Measurements from ENCODE around the gene EXOC2. TPM values are rescaled to one million over a fixed set of nuclear protein-coding genes. Genes with fewer than 3 reads are reported as not detected.
"Not testable (repeated sequence)": the region's sequence is repeated elsewhere in the genome, so short reads cannot be mapped to it uniquely, and the experiment has no call there.

EXOC2 gene
- total and polyA plus RNA-seq, 12 donors: 4.9 to 23.7 (median 17.1) TPM

GRCh38 chr6:700490-700889 is 7.6 kb upstream of the EXOC2 start:
- WGBS, 4 donors: 82 to 92% (median 90%) methylated on average over 3 of the region's 3 CpGs
- intact Hi-C loops (cut with DNase I): no loop called here
- H3K4me1 ChIP-seq (replicated peaks in 1 of 2): no peaks in the 10 kb centered on the region

GRCh38 chr6:699319-699718 is 6.4 kb upstream of the EXOC2 start:
- Histone ChIP-seq H3K27me3 (peaks cover 4% of the 10 kb centered on the region), H3K36me3 (replicated peaks in 1 of 2) (no peaks in the 10 kb centered on the region), H3K27ac (no peak overlapping the region), H3K4me1 (replicated peaks in 1 of 2) (no peaks in the 10 kb centered on the region), H3K9me3 (replicated peaks in 1 of 3) (no peaks in the 10 kb centered on the region), H3K4me3 (no peak overlapping the region)
- DNase-seq: no peak
- no peak for TF ChIP-seq CTCF (IDR thresholded peaks at IDR 0.05)
- no peak for TF ChIP-seq POLR2A (IDR thresholded peaks at IDR 0.05)
- intact Hi-C loops (cut with DNase I): no loop called here
- 64 to 68% (median 65%) methylated on average over 6 of the region's 6 CpGs for WGBS, 4 donors

More at GRCh38 chr6:700490-700889, 7.6 kb upstream of the EXOC2 start:
- Histone ChIP-seq H3K27ac (no peak overlapping the region), H3K9me3 (replicated peaks in 1 of 3) (no peaks in the 10 kb centered on the region), H3K27me3 (peaks cover 4% of the 10 kb centered on the region), H3K4me3 (no peak overlapping the region), H3K36me3 (replicated peaks in 1 of 2) (no peaks in the 10 kb centered on the region)
- DNase-seq: no peak
- TF ChIP-seq POLR2A (IDR thresholded peaks at IDR 0.05) (no peak), CTCF (IDR thresholded peaks at IDR 0.05) (no peak)

GRCh38 chr6:694431-695126 is 1.6 kb upstream of the EXOC2 start:
- H3K4me3 ChIP-seq; H3K27me3 ChIP-seq; H3K36me3 ChIP-seq (replicated peaks in 1 of 2); intact Hi-C loops (cut with DNase I); DNase-seq; H3K27ac ChIP-seq; H3K9me3 ChIP-seq (replicated peaks in 1 of 3); H3K4me1 ChIP-seq (replicated peaks in 1 of 2): not testable (repeated sequence)
- WGBS, 4 donors: 79 to 96% (median 95%) methylated on average over 5 to 40 of the region's 40 CpGs

GRCh38 chr6:693723-694009 is 727 bp upstream of the EXOC2 start:
- no peak for TF ChIP-seq POLR2A (IDR thresholded peaks at IDR 0.05)
- no peak for TF ChIP-seq CTCF (IDR thresholded peaks at IDR 0.05)
- no peaks in the 10 kb centered on the region for H3K27me3 ChIP-seq
- no peaks in the 10 kb centered on the region for H3K9me3 ChIP-seq (replicated peaks in 1 of 3)
- 88 to 94% (median 90%) methylated on average over 7 to 12 of the region's 12 CpGs for WGBS, 4 donors
- no peaks in the 10 kb centered on the region for H3K36me3 ChIP-seq (replicated peaks in 1 of 2)
- peaks cover 0 to 9% of the 10 kb centered on the region in 2 donors for H3K4me1 ChIP-seq (replicated peaks in 1 of 2)
- intact Hi-C loops (cut with DNase I): no loop called here
- no peak overlapping the region for H3K27ac ChIP-seq
- peak in 1 of 7 donors; percentile 12 for DNase-seq
- H3K4me3 ChIP-seq: peak overlapping the region in 1 of 4 donors; percentile 90

- no peaks in the 10 kb centered on the region for H3K36me3 ChIP-seq (replicated peaks in 1 of 2)
- 1 to 2% (median 2%) methylated on average over 10 to 45 of the region's 45 CpGs for WGBS, 4 donors
- H3K4me1 ChIP-seq (replicated peaks in 1 of 2): peaks cover 0 to 9% of the 10 kb centered on the region in 2 donors
- intact Hi-C loops (cut with DNase I): no loop called here
- H3K27ac ChIP-seq: peak overlapping the region in 4 of 5 donors; percentile 81 to 93 (median 84)
- H3K4me3 ChIP-seq: peak overlapping the region; percentile 59 to 90 (median 74)
- H3K9me3 ChIP-seq (replicated peaks in 1 of 3): no peaks in the 10 kb centered on the region
- no peak for TF ChIP-seq POLR2A (IDR thresholded peaks at IDR 0.05)
- no peak for TF ChIP-seq CTCF (IDR thresholded peaks at IDR 0.05)
- no peaks in the 10 kb centered on the region for H3K27me3 ChIP-seq
- DNase-seq: peak; percentile 33 to 61 (median 42)
Measured at GRCh38 chr6:692356-692851, 535 bp downstream of the EXOC2 start.

Data from adrenal gland (tissue), 12 donors.